Esophagus muscularis mucosa (tissue), 4 donors: ENCODE measurements around the gene ITPA. TPM values are rescaled to one million over a fixed set of nuclear protein-coding genes. Genes with fewer than 3 reads are reported as not detected.

Experiments
- DNase-seq: peaks from one replicate; pipeline ENCODE4 v3.0.0-alpha.2; 2017; ENCODE audit errors: extremely low spot score
- H3K27ac ChIP-seq, 4 donors: fragments of 200-600 bp; sonication (generic); replicated peaks in 1 of 4; 1 replicate in 3 of 4; 2 replicates in 1 of 4; pipeline ENCODE4 v1.5.1; 2016 to 2019; ENCODE audit warnings: mild to moderate bottlenecking in 1 of 4
- H3K27me3 ChIP-seq, 4 donors: fragments of 200-600 bp; sonication (generic); one replicate each; pipeline versions ENCODE4 v1.5.1 to v1.6.0; 2016 to 2019
- H3K36me3 ChIP-seq, 4 donors: fragments of 200-600 bp; sonication (generic); one replicate each; pipeline ENCODE4 v1.5.1; 2016 to 2019
- H3K4me1 ChIP-seq, 4 donors: fragments of 200-600 bp; sonication (generic); one replicate each; pipeline ENCODE4 v1.5.1; 2016 to 2019
- H3K4me3 ChIP-seq, 4 donors: fragments of 200-600 bp; sonication (generic); 1 replicate in 2 of 4; 2 replicates in 2 of 4; pipeline ENCODE4 v1.5.1; 2016 to 2019; ENCODE audit warnings: mild to moderate bottlenecking in 4 of 4, moderate library complexity in 1 of 4
- H3K9me3 ChIP-seq, 4 donors: fragments of 200-600 bp; sonication (generic); 1 replicate in 3 of 4; 2 replicates in 1 of 4; pipeline ENCODE4 v1.5.1; 2016 to 2019
- CTCF ChIP-seq, 3 experiments: fragments of 200-600 bp in 2 of 3; fragments of 450-650 bp in 1 of 3; sonication (generic) in 2 of 3; IDR thresholded peaks; one replicate each; pipeline ENCODE4 v1.5.1; 2017 to 2019; ENCODE audit warnings: antibody characterized with exemption in 3 of 3, mild to moderate bottlenecking in 2 of 3, moderate library complexity in 1 of 3
- EP300 ChIP-seq: sonication (generic); formaldehyde crosslinking; IDR thresholded peaks from one replicate; pipeline ENCODE4 v1.6.1; 2017; ENCODE audit warnings: antibody characterized with exemption
- POLR2A ChIP-seq: fragments of 450-650 bp; IDR thresholded peaks from one replicate; pipeline ENCODE4 v1.6.1; 2017; ENCODE audit warnings: antibody characterized with exemption, moderate library complexity, mild to moderate bottlenecking, low read depth
- POLR2AphosphoS5 ChIP-seq, 2 donors: sonication (generic); formaldehyde crosslinking; IDR thresholded peaks; one replicate each; pipeline ENCODE4 v1.6.1; 2017; ENCODE audit warnings: antibody characterized with exemption in 2 of 2
- WGBS: methylation state at CpG from one replicate; pipeline ENCODE4 v1.1.5; 2018; 5-methylcytosine and 5-hydroxymethylcytosine counted together
- intact Hi-C: fragments of 100-400 bp; cut with DNase I; formaldehyde crosslinking; loops from one replicate; pipeline ENCODE4 v1.15.1; 2023
- total RNA-seq, 4 donors: library from RNA; depleted of rRNA; stranded (reverse); fragments of >200 nt; gene quantifications; one replicate each; pipeline versions ENCODE4 v1.1.0 to v1.2.1, GENCODE V29; 2016

Gene ITPA
- total RNA-seq, 4 donors from 2014 or later: 18.7 to 30.0 (median 27.8) TPM

GRCh38 chr20:3166338-3166912 lies 42.9 kb upstream of the ITPA start:
- 89% methylated on average over 9 of the region's 13 CpGs for WGBS

GRCh38 chr20:3166913-3167342 lies 42.4 kb upstream of the ITPA start:
- Histone ChIP-seq H3K27me3 (peaks cover 0 to 16% (median 2%) of the 10 kb centered on the region in 4 donors), H3K9me3 (no peaks in the 10 kb centered on the region), H3K36me3 (peaks cover 0 to 4% (median 0%) of the 10 kb centered on the region in 4 donors), H3K27ac (no peak overlapping the region), H3K4me3 (no peak overlapping the region), H3K4me1 (peaks cover 0 to 17% (median 15%) of the 10 kb centered on the region in 4 donors)
- TF ChIP-seq POLR2AphosphoS5 (IDR thresholded peaks at IDR 0.05) (no peak), EP300 (no peak), CTCF (IDR thresholded peaks at IDR 0.05) (no peak), POLR2A (no peak)
- no CpG with 5 or more reads among the region's 16 CpGs for WGBS
- no peak for DNase-seq
- intact Hi-C loops: no loop called here

More at GRCh38 chr20:3166338-3166912, 42.9 kb upstream of the ITPA start:
- Histone ChIP-seq H3K27me3 (peaks cover 0 to 16% (median 2%) of the 10 kb centered on the region in 4 donors), H3K4me3 (no peak overlapping the region), H3K36me3 (peaks cover 0 to 4% (median 0%) of the 10 kb centered on the region in 4 donors), H3K9me3 (no peaks in the 10 kb centered on the region), H3K4me1 (peaks cover 0 to 17% (median 14%) of the 10 kb centered on the region in 4 donors), H3K27ac (no peak overlapping the region)
- DNase-seq: no peak
- TF ChIP-seq POLR2A (no peak), CTCF (IDR thresholded peaks at IDR 0.05) (no peak), POLR2AphosphoS5 (IDR thresholded peaks at IDR 0.05) (no peak), EP300 (no peak)
- intact Hi-C loops: no loop called here

- H3K27ac ChIP-seq: no peak overlapping the region
Observed at GRCh38 chr20:3167738-3168078, 41.6 kb upstream of the ITPA start.

GRCh38 chr20:3168079-3168828 lies 41.0 kb upstream of the ITPA start:
- Histone ChIP-seq H3K27me3 (peaks cover 0 to 16% (median 2%) of the 10 kb centered on the region in 4 donors), H3K36me3 (peaks cover 0 to 4% (median 0%) of the 10 kb centered on the region in 4 donors), H3K4me1 (peaks cover 6 to 26% (median 25%) of the 10 kb centered on the region in 4 donors), H3K27ac (no peak overlapping the region), H3K9me3 (no peaks in the 10 kb centered on the region), H3K4me3 (no peak overlapping the region)
- no peak for TF ChIP-seq POLR2AphosphoS5 (IDR thresholded peaks at IDR 0.05)
- TF ChIP-seq EP300: no peak
- no peak for TF ChIP-seq POLR2A
- no peak for TF ChIP-seq CTCF (IDR thresholded peaks at IDR 0.05)
- WGBS: 49% methylated on average over 20 of the region's 39 CpGs
- no peak for DNase-seq
- intact Hi-C loops: no loop called here

More at GRCh38 chr20:3167738-3168078, 41.6 kb upstream of the ITPA start:
- intact Hi-C loops: no loop called here
- 42% methylated on average over 2 of the region's 25 CpGs for WGBS
- Histone ChIP-seq H3K27me3 (peaks cover 0 to 16% (median 2%) of the 10 kb centered on the region in 4 donors), H3K36me3 (peaks cover 0 to 4% (median 0%) of the 10 kb centered on the region in 4 donors), H3K4me3 (no peak overlapping the region), H3K9me3 (no peaks in the 10 kb centered on the region), H3K4me1 (peaks cover 3 to 23% (median 20%) of the 10 kb centered on the region in 4 donors)
- no peak for DNase-seq
- TF ChIP-seq EP300 (no peak), POLR2A (no peak), POLR2AphosphoS5 (IDR thresholded peaks at IDR 0.05) (no peak), CTCF (IDR thresholded peaks at IDR 0.05) (no peak)
